Measurements from ENCODE around the gene GABPA. TPM values are rescaled to one million over a fixed set of nuclear protein-coding genes. Genes with fewer than 3 reads are reported as not detected.

GABPA gene
- total and polyA plus RNA-seq, 4 donors = 5.4 to 19.4 (median 11.5) TPM

DNA sequence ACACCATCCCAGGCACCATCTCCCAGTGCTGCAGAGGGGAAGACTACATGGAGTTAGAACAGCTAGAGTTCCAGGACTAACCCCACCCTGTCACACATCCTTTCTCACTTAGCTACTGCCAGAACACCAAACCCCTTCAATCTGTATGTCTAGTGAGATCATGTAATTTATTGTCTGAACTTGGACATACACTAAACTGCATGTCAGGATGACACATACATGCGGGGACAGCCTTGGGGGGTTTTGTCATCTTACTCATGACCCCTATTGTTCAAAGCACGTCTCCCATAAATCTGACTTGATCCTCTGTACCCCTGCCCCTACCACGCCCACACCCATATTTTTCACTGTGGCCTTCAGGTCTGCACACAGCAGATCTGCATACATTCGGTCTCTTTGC lies 71.3 kb downstream of the GABPA start:
- H3K9ac ChIP-seq (ENCODE audit: low read depth in 1 of 2, low read length in 2 of 2) = no peak overlapping the region
- no peaks in the 10 kb centered on the region for H3K9me3 ChIP-seq (ENCODE audit: control insufficient read depth in 4 of 4, low read length in 3 of 4)
- 86% methylated on average over 4 of the region's 4 CpGs for WGBS
- H3K36me3 ChIP-seq (ENCODE audit: control insufficient read depth in 4 of 4, insufficient read depth in 3 of 4, low read depth in 1 of 4, low read length in 3 of 4) = no peaks in the 10 kb centered on the region
- TF ChIP-seq YY1 (IDR thresholded peaks at IDR 0.05) (no peak), EGR1 (IDR thresholded peaks at IDR 0.05; ENCODE audit: low read depth in 2 of 2) (no peak), NR2F2 (IDR thresholded peaks at IDR 0.05) (no peak), SP1 (IDR thresholded peaks at IDR 0.05) (no peak), HNF4A (conservative IDR thresholded peaks at IDR 0.05) (no peak), TAF1 (conservative IDR thresholded peaks at IDR 0.05) (no peak), FOXA2 (IDR thresholded peaks at IDR 0.05) (no peak), HNF4G (IDR thresholded peaks at IDR 0.05) (no peak)
- TF ChIP-seq, protein P1, sequence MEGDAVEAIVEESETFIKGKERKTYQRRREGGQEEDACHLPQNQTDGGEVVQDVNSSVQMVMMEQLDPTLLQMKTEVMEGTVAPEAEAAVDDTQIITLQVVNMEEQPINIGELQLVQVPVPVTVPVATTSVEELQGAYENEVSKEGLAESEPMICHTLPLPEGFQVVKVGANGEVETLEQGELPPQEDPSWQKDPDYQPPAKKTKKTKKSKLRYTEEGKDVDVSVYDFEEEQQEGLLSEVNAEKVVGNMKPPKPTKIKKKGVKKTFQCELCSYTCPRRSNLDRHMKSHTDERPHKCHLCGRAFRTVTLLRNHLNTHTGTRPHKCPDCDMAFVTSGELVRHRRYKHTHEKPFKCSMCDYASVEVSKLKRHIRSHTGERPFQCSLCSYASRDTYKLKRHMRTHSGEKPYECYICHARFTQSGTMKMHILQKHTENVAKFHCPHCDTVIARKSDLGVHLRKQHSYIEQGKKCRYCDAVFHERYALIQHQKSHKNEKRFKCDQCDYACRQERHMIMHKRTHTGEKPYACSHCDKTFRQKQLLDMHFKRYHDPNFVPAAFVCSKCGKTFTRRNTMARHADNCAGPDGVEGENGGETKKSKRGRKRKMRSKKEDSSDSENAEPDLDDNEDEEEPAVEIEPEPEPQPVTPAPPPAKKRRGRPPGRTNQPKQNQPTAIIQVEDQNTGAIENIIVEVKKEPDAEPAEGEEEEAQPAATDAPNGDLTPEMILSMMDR (IDR thresholded peaks at IDR 0.05; ENCODE audit: low read depth, low read length, missing input control) = no peak
- TF ChIP-seq, protein P2, sequence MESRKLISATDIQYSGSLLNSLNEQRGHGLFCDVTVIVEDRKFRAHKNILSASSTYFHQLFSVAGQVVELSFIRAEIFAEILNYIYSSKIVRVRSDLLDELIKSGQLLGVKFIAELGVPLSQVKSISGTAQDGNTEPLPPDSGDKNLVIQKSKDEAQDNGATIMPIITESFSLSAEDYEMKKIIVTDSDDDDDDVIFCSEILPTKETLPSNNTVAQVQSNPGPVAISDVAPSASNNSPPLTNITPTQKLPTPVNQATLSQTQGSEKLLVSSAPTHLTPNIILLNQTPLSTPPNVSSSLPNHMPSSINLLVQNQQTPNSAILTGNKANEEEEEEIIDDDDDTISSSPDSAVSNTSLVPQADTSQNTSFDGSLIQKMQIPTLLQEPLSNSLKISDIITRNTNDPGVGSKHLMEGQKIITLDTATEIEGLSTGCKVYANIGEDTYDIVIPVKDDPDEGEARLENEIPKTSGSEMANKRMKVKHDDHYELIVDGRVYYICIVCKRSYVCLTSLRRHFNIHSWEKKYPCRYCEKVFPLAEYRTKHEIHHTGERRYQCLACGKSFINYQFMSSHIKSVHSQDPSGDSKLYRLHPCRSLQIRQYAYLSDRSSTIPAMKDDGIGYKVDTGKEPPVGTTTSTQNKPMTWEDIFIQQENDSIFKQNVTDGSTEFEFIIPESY (IDR thresholded peaks at IDR 0.05) = no peak
- TF ChIP-seq, protein P3, sequence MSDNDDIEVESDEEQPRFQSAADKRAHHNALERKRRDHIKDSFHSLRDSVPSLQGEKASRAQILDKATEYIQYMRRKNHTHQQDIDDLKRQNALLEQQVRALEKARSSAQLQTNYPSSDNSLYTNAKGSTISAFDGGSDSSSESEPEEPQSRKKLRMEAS (IDR thresholded peaks at IDR 0.05) = no peak
- H3K4me3 ChIP-seq (ENCODE audit: low read depth in 1 of 3, low read length in 3 of 3) = no peak overlapping the region
- DNase-seq (ENCODE audit: low spot score) = no peak
- peaks cover 0 to 5% (median 2%) of the 10 kb centered on the region in 4 donors for H3K4me1 ChIP-seq (ENCODE audit: control insufficient read depth in 4 of 4, insufficient read depth in 4 of 4, low read length in 3 of 4)
- no peak overlapping the region for H3K27ac ChIP-seq (ENCODE audit: low read depth in 1 of 2, low read length in 2 of 2)
- H3K27me3 ChIP-seq (ENCODE audit: control insufficient read depth in 4 of 4, insufficient read depth in 4 of 4, low read length in 3 of 4) = no peaks in the 10 kb centered on the region

DNA sequence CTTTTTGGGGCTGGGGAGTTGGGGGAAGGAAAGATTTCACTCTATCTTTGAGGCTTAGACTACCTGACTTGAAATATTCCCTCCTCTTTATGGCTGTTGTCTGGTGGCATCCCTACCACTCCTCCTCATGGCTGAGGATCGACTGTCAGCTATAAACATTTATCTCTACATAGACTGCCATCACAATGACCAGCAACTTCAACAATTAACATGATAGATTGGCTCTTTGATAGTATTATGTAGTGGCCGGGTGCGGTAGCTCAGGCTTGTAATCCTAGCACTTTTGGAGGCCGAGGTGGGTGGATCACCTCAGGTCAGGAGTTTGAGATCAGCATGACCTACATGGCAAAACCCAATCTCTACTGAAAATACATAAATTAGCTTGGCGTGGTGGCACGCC lies 72.4 kb downstream of the GABPA start:
- Histone ChIP-seq H3K36me3 (ENCODE audit: control insufficient read depth in 4 of 4, insufficient read depth in 3 of 4, low read depth in 1 of 4, low read length in 3 of 4) (no peaks in the 10 kb centered on the region), H3K9me3 (ENCODE audit: control insufficient read depth in 4 of 4, low read length in 3 of 4) (no peaks in the 10 kb centered on the region), H3K27ac (ENCODE audit: low read depth in 1 of 2, low read length in 2 of 2) (no peak overlapping the region), H3K27me3 (ENCODE audit: control insufficient read depth in 4 of 4, insufficient read depth in 4 of 4, low read length in 3 of 4) (no peaks in the 10 kb centered on the region), H3K9ac (ENCODE audit: low read depth in 1 of 2, low read length in 2 of 2) (no peak overlapping the region), H3K4me3 (ENCODE audit: low read depth in 1 of 3, low read length in 3 of 3) (no peak overlapping the region), H3K4me1 (ENCODE audit: control insufficient read depth in 4 of 4, insufficient read depth in 4 of 4, low read length in 3 of 4) (no peaks in the 10 kb centered on the region)
- TF ChIP-seq, protein P1 (IDR thresholded peaks at IDR 0.05; ENCODE audit: low read depth, low read length, missing input control) = no peak
- TF ChIP-seq, protein P4, sequence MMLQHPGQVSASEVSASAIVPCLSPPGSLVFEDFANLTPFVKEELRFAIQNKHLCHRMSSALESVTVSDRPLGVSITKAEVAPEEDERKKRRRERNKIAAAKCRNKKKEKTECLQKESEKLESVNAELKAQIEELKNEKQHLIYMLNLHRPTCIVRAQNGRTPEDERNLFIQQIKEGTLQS (IDR thresholded peaks at IDR 0.05) = no peak
- TF ChIP-seq HNF4G (IDR thresholded peaks at IDR 0.05) = no peak
- no peak for TF ChIP-seq RAD21 (IDR thresholded peaks at IDR 0.05)
- TF ChIP-seq YY1 (IDR thresholded peaks at IDR 0.05) = no peak
- TF ChIP-seq JUND (IDR thresholded peaks at IDR 0.05) = no peak
- TF ChIP-seq EGR1 (IDR thresholded peaks at IDR 0.05; ENCODE audit: low read depth in 2 of 2) = no peak
- TF ChIP-seq, protein P3 (IDR thresholded peaks at IDR 0.05) = no peak
- TF ChIP-seq TAF1 (conservative IDR thresholded peaks at IDR 0.05) = no peak
- 89% methylated on average over 6 of the region's 6 CpGs for WGBS
- no peak for DNase-seq (ENCODE audit: low spot score)

All from liver (tissue), 9 donors.